Central memory CD4-positive, alpha-beta T cell (primary cell): ENCODE measurements around the gene EBF3.

Source experiments
- DNase-seq: peaks from one replicate; pipeline ENCODE4 v3.0.0; 2022

The EBF3 gene

DNA sequence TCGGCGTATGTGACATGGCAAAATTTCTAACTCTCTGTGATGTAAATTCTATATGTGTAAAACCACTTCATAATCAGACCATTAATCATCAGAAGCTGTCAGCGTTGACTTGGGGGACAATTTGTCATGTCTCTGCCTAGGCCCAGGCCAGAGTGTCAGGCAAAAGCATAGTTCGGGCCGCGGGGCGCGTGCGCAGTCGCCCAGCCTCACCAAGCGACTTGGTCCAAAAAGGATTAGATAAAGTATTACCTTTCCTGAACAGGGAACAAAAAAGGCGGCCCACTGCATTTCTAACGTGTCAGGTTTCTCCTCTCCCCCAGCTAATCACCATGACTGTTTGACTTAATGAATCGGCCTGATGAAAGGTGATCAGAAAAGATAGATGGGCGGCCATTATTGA lies 114.2 kb downstream of the EBF3 start:
- no peak for DNase-seq

GRCh38 chr10:129849452-129849750 lies 114.7 kb downstream of the EBF3 start:
- no peak for DNase-seq

GRCh38 chr10:129848696-129849451 lies 115.2 kb downstream of the EBF3 start:
- DNase-seq: no peak

DNA sequence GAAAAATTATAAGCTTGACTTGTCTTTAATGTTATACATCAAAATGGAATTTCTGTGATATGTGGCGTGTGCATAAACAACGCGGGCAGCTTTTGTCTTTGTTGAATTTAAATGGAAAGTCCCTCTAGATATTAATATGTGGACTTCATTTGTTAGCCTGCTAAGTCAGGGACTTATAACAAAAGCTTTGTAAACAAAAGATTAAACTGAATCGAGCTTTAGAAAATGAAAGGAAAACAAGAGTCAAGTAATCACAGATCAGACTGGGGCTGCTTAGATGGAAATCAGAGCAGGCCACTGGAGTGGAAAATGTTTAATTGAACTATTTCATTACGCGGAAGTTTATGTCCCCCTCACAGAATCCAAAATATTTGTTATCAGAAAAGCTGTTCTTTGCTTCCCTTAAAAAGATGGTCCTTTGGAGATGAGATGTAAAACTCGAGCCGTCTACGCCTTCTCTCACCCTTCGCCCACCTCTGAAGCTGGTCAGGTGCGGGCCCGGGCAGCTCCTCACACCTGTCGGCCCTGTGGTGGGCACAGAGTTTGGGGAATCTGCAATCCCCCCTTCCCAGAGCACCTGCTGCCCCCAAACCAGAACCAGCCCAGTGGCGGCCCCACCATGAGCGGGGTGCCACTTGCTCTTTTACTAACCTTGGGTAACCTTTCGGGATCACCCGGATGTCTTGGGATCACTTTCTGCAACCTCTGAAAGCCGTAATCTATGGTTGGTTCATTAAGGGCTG lies 116.2 kb downstream of the EBF3 start:
- DNase-seq: no peak

- DNase-seq: no peak
These were observed 117.1 kb downstream of the EBF3 start for GRCh38 chr10:129846991-129847391.

- DNase-seq: no peak
These were observed 118.8 kb downstream of the EBF3 start for GRCh38 chr10:129845111-129845753.

DNA sequence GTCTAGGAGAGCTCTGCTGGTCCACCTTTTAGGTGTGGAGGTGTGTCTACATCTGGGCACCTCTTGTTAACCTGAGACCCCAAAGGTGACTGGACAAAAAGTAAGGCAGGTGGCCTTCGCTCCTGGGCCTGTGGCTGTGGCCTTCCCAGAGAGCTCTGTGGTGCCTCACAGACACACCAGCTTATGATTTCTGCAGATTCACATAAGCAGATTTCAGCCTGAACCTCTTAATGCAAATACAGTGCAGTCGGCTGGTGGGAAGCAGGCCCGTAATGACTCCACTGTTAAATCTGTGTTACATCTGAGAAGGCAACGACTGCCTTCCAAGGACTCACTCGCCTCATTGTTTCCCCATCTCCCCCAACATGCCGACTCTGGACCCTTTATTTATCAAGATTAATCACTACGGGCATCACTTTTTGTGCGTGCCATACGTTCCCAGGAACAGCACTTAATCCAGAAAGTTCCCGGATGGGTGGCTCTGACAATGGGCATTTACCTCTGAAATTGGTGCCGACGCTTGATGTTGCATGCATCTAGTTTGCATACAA lies 119.8 kb downstream of the EBF3 start:
- DNase-seq: no peak

GRCh38 chr10:129843702-129844101 lies 120.4 kb downstream of the EBF3 start:
- no peak for DNase-seq

DNA sequence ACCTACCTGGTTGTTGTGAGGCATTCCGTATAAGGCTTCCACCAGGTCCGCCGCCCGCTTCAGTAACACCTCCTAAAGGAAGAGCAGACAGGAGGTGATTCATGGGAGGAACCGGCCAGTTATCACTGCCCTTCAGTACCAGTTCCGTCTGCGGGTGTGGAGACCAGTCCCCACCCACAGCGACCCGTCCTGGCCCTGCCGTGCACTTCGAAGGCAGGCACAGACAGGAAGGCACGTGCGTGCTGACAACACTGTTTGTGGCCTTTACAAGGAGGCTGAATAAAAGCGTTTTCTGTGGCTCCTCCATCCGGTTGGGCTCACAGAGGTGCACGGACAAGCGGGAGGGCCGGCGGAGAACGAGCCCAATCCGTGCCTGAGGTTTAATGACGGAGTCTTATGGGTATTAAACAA lies 120.9 kb downstream of the EBF3 start:
- DNase-seq: no peak

DNA sequence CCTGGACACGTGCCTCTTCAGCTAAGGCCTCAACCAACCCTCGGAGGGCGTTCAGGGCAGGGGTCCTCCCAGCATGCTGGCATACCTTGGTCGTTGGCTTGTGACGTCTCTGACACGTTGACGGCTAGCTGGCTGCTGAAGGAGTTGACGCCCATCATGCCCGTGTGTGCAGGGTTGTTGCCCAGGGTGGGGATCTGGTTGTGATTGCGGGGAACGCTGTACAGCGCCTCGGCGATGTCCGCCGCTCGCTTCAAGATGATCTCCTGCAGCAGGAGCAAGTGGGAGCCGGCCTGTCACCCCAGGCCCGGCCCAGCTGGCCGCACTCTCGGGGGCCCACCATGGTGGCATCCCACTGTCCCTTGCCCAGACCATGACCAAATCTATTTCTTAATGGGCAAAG lies 122.0 kb downstream of the EBF3 start:
- DNase-seq: no peak

DNA sequence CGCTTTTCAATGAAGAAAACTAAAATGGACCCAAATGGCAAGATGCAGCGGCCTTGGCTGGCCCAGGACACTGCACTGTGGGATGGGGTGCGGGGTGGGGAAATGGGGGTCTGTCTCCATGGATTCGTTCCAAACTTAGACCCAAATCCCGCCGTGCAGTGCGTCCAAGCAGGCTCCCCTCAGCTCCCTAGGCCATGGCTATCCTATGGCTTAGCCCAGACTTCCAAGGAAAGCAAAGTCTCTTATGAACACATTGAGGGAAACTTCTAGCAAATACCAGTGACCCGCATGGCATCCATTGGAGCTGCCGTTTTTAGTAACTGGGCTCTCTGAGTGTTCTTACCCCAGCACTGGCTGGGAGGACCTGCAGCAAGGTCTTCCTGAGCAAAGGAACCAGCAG lies 122.5 kb downstream of the EBF3 start:
- DNase-seq: no peak

- no peak for DNase-seq
These were observed 123.0 kb downstream of the EBF3 start for GRCh38 chr10:129841071-129841470.

DNA sequence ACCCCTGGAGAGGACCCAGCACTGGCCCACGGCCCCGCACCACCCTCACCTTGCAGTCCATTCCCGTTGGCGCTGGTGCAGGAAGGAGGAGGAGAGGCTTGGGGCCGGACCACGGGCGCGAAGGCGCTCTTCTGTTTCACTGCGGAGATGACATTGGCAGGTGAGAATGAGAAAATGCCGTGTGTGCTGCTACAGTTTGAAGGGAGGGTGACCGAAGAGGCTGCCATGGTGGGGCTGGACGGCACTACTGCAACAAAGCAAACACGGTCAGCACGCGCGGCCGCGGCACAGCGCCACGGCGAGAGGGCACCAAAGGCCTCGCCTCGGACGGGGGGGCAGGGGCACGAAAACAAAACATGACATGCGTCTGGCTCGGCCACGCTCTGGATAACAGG lies 123.9 kb downstream of the EBF3 start:
- DNase-seq: no peak

- DNase-seq: no peak
These were observed 124.5 kb downstream of the EBF3 start for GRCh38 chr10:129839285-129840195.

DNA sequence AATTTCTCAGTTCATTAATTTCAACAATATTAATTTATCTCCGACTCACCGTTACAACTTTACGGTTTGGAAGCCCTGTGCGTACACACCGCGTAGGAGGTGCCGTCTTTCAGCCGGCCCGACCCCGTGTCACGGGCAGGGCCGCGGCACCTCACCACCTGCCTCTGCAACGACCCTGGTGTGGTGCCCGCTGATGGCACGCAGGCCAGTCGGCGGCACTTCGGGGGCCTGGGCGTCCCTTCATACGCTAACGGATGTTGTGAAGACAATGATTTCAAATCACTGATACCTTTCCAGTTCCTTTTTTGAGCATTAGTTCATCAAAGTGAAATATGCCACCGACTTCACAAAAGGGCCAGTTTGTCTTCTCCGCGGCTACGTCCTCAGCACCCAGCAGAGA lies 125.3 kb downstream of the EBF3 start:
- no peak for DNase-seq

GRCh38 chr10:129837909-129838582 lies 126.0 kb downstream of the EBF3 start:
- no peak for DNase-seq

DNA sequence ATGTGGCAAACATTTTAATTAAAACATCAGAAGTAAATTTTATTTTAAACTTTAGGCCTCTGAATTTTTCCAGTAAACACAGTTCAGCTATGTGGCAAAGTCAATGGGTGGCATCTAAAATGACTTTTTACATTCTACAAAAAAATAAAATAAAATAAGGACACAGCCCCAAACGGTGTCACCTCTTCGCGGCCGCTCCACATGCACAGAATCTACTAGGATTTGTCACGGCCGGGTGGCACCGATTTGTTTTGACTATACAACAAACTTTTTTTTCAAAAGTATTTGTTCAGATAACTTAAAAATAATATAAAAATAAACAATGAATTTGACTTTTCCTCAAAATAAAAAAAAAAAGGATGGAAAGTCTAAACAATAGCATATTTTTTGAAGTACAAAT lies 127.8 kb downstream of the EBF3 start:
- no peak for DNase-seq

DNA sequence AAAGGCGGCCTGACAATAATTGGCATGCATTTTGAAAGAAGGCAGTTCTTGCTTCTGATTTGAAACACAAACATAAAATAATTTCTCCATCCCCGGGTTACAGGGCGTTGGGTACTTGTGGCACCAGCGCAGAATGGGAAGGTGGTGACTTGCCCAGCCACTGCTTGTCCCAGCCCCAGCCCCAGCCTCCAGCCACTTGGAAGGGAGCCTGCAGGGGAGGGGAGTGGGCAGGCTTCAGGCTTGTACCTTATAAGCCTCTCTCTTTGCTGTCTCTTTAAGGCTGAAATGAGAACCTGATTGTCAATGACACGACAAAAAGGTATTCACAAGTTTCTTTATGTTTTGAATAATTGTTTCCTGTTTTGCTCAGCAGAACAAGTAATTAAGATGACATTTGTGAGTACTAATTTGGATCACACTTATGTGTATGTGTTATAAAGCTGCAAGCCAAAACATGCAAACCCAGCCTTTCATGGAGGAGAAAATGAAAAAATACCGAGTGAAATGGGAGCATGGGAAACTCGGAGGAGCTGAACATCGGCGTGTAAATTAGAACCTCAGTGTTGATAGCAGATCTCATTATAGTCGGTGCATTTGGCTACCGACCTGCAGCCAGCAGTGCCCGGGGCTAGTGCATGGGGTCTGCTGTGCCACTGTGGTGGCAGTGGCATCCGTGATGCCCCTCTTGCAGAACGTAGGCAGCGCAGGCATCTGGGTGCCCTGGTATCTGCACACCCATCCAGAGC lies 129.9 kb downstream of the EBF3 start:
- DNase-seq: no peak

DNA sequence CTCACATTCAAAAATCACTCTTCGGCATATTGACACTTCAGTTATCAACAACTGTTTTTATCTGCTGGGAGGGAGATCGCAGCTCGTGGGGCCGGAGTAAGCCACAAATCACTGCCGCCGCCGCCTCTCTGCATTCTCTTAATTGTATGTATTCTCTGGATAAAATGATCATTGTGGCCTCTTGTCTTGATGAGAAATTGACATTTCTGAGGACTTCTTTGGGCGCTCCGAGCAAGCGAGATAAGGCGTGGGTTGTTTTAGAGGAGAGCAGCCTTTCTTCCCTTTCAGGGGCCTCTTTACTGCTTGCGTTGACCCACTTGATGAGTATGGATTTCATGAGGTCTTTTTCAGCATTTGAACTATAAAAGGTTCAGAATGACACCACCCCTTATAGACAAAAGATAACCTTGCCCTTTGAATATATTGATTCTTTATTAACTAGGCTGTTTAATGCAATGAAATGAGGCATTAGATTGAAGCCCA lies 130.6 kb downstream of the EBF3 start:
- no peak for DNase-seq

DNA sequence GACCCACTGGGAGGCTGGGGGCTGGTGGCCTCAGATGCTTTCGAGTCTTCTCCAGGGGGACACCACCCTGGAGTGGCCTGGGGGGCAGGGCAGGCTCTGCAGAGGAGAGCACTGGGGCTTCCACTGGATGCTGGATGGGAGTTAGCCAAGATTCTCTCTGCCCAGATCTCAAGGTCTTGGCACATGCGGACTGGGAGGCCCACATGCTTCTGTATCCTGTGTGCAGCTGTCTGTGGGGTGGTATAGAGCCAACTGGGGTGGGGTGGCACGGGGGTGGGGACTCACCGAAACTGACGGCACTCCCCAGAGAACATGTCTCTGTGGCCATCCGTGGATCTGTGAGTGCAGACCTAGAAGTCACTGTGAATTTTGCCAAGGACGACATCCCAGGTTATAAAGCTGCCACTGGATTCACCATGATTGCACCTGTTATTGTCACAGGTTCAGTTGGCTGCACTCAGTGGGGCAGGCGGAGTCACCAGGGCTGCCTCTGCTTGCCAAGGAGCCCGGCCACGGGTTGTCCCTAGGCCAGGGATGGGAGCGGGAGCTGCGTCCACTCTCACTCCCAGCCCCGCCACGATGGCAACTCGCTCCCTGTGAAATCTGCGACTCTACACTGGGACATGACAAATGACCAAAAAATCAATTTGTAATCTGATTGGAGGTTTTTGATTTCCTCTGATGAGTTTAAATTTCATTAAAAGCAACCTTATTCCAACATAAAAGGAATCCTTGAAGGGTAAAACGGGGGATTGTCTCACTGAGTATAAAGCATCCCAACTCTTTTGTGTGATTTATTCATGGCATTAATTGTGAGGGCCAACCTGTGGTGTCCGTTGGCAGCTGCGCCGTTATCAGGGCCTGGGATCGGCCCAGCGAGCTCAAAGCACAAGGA lies 131.3 kb downstream of the EBF3 start:
- DNase-seq: no peak
